ENCODE measurements around the gene MACROD2. TPM values are rescaled to one million over a fixed set of nuclear protein-coding genes. Genes with fewer than 3 reads are reported as not detected.
"Not testable (repeated sequence)": the region's sequence is repeated elsewhere in the genome, so short reads cannot be mapped to it uniquely, and the experiment has no call there.

The MACROD2 gene
- total RNA-seq (2014; rRNA removed; shearing (Covaris generic)) = 0.02 and 0.46 TPM in 2 replicates

GRCh38 chr20:13995086-13995665, at the start of gene MACROD2:
TSS of gene MACROD2 (plus strand) at chr20:13995516.
- DNase-seq (ENCODE audit: low spot score) = peak; percentile 83

GRCh38 chr20:13947719-13948118, 47.6 kb upstream of the MACROD2 start:
- no peak for DNase-seq (ENCODE audit: low spot score)

GRCh38 chr20:13953227-13953626, 42.1 kb upstream of the MACROD2 start:
- DNase-seq (ENCODE audit: low spot score) = no peak

GRCh38 chr20:13960119-13960518, 35.2 kb upstream of the MACROD2 start:
- no peak for DNase-seq (ENCODE audit: low spot score)

GRCh38 chr20:13960525-13960924, 34.8 kb upstream of the MACROD2 start:
- no peak for DNase-seq (ENCODE audit: low spot score)

GRCh38 chr20:13984211-13984610, 11.1 kb upstream of the MACROD2 start:
- DNase-seq (ENCODE audit: low spot score) = no peak

GRCh38 chr20:13990465-13990864, 4.9 kb upstream of the MACROD2 start, which contains the start of gene SEL1L2:
TSS of gene SEL1L2 (minus strand) at chr20:13990614. CDS start at chr20:13990534, 80 bp downstream.
- no peak for DNase-seq (ENCODE audit: low spot score)

- DNase-seq (ENCODE audit: low spot score) = no peak
Measured at GRCh38 chr20:13991311-13991710, 4.0 kb upstream of the MACROD2 start.

- not testable (repeated sequence) for DNase-seq (ENCODE audit: low spot score)
Measured at GRCh38 chr20:13991955-13992354, 3.4 kb upstream of the MACROD2 start.

GRCh38 chr20:13995841-13996240, 525 bp downstream of the MACROD2 start:
- DNase-seq (ENCODE audit: low spot score) = no peak

- no peak for DNase-seq (ENCODE audit: low spot score)
Measured at GRCh38 chr20:13996265-13996664, 949 bp downstream of the MACROD2 start.

GRCh38 chr20:14000917-14001316, 5.6 kb downstream of the MACROD2 start:
- DNase-seq (ENCODE audit: low spot score) = no peak

GRCh38 chr20:14005996-14006395, 10.7 kb downstream of the MACROD2 start:
- no peak for DNase-seq (ENCODE audit: low spot score)

- no peak for DNase-seq (ENCODE audit: low spot score)
Measured at GRCh38 chr20:14009208-14009607, 13.9 kb downstream of the MACROD2 start.

- no peak for DNase-seq (ENCODE audit: low spot score)
Measured at GRCh38 chr20:14012671-14013070, 17.4 kb downstream of the MACROD2 start.

- no peak for DNase-seq (ENCODE audit: low spot score)
Measured at GRCh38 chr20:14030991-14031390, 35.7 kb downstream of the MACROD2 start.

GRCh38 chr20:14033310-14033709, 38.0 kb downstream of the MACROD2 start:
- DNase-seq (ENCODE audit: low spot score) = no peak

GRCh38 chr20:14036567-14036966, 41.3 kb downstream of the MACROD2 start:
- DNase-seq (ENCODE audit: low spot score) = no peak

- not testable (repeated sequence) for DNase-seq (ENCODE audit: low spot score)
Measured at GRCh38 chr20:14044712-14045276, 49.5 kb downstream of the MACROD2 start.

GRCh38 chr20:14046534-14046933, 51.2 kb downstream of the MACROD2 start:
- DNase-seq (ENCODE audit: low spot score) = no peak

GRCh38 chr20:14049111-14049510, 53.8 kb downstream of the MACROD2 start:
- DNase-seq (ENCODE audit: low spot score) = no peak

- no peak for DNase-seq (ENCODE audit: low spot score)
Measured at GRCh38 chr20:14051454-14051853, 56.1 kb downstream of the MACROD2 start.

GRCh38 chr20:14055127-14055742, 59.9 kb downstream of the MACROD2 start:
- DNase-seq (ENCODE audit: low spot score) = peak; percentile 59
